Endothelial cell of umbilical vein (primary cell): Measurements from ENCODE around the gene UTRN. TPM values are rescaled to one million over a fixed set of nuclear protein-coding genes. Genes with fewer than 3 reads are reported as not detected.

Source experiments
- BruUV-seq: library from RNA; stranded (reverse); fragments of 400-500 nt; replicated peaks from 2 replicates; lab custom pipeline; 2021; lab: Mats Ljungman, UMichigan
- CTCF ChIA-PET: fragments of 300-600, 350-600 bp; sonication (Branson Sonifier 250); formaldehyde crosslinking; loops from one replicate; lab custom pipeline; 2021; ENCODE audit warnings: antibody characterized with exemption, inconsistent platforms; lab: Charles Lee
- POLR2A ChIA-PET: fragments of 300-600, 350-600 bp; sonication (Branson Sonifier 250); formaldehyde crosslinking; loops from one replicate; lab custom pipeline; 2021; ENCODE audit warnings: antibody characterized with exemption, inconsistent platforms; lab: Charles Lee
- DNase-seq: peaks from one replicate; pipeline ENCODE4 v3.0.0-alpha.2; 2011; ENCODE audit warnings: low read depth, low spot score
- FAIRE-seq: peaks from 2 replicates; lab custom pipeline; 2011; peaks lifted over from hg19 to GRCh38; lab: Jason Lieb, UNC
- H2AFZ ChIP-seq: 2 replicates; pipeline ENCODE4 v1.6.0; 2012; ENCODE audit warnings: low read depth, low read length, control low read depth, inconsistent platforms
- H3K27ac ChIP-seq: 2 replicates; pipeline ENCODE4 v1.5.1; 2011; ENCODE audit warnings: low read depth, mild to moderate bottlenecking, control low read depth, low read length, moderate library complexity; ENCODE audit not compliant: insufficient read depth
- H3K27me3 ChIP-seq, 2 experiments: 2 replicates each; pipeline versions ENCODE4 v1.6.0 to v1.6.1; 2011; ENCODE audit warnings: low read length in 2 of 2, mixed read lengths in 1 of 2; ENCODE audit not compliant: control insufficient read depth in 2 of 2, insufficient read depth in 2 of 2
- H3K36me3 ChIP-seq, 2 experiments: 2 replicates in 1 of 2; 3 replicates in 1 of 2; pipeline ENCODE4 v1.5.1; 2011; ENCODE audit warnings: low read length in 2 of 2, mild to moderate bottlenecking in 1 of 2, moderate library complexity in 1 of 2; ENCODE audit not compliant: control insufficient read depth in 2 of 2, insufficient read depth in 2 of 2; ENCODE audit errors: extremely low read depth in 1 of 2
- H3K4me1 ChIP-seq: 3 replicates; pipeline ENCODE4 v1.5.1; 2011; ENCODE audit warnings: mild to moderate bottlenecking, low read length; ENCODE audit not compliant: control insufficient read depth, insufficient read depth; ENCODE audit errors: extremely low read depth
- H3K4me2 ChIP-seq: 2 replicates; pipeline ENCODE4 v1.6.1; 2011; ENCODE audit warnings: low read length, control low read depth, mixed read lengths; ENCODE audit not compliant: insufficient read depth
- H3K4me3 ChIP-seq, 3 experiments: fragments of 200-600 bp in 1 of 3; sonication (generic), shearing (Covaris generic) in 1 of 3; replicated peaks in 1 of 3; 2 replicates each; pipeline ENCODE4 v1.5.1; 2011 to 2016; ENCODE audit warnings: control low read depth in 3 of 3, low read length in 3 of 3, mild to moderate bottlenecking in 2 of 3, inconsistent platforms in 1 of 3, low read depth in 1 of 3, moderate library complexity in 1 of 3; ENCODE audit not compliant: insufficient read depth in 1 of 3
- H3K79me2 ChIP-seq: 2 replicates; pipeline ENCODE4 v1.6.0; 2012; ENCODE audit warnings: low read length, inconsistent platforms; ENCODE audit not compliant: control insufficient read depth, insufficient read depth
- H3K9ac ChIP-seq: replicated peaks from 2 replicates; pipeline ENCODE3; 2011; ENCODE audit warnings: low read length, control low read depth; ENCODE audit not compliant: insufficient read depth; ENCODE audit errors: extremely low read depth
- H3K9me1 ChIP-seq: replicated peaks from 3 replicates; pipeline ENCODE4 v1.6.0; 2011; ENCODE audit warnings: mild to moderate bottlenecking, low read length; ENCODE audit not compliant: control insufficient read depth, insufficient read depth; ENCODE audit errors: extremely low read depth
- H3K9me3 ChIP-seq: replicated peaks from 2 replicates; pipeline ENCODE4 v1.5.1; 2012; ENCODE audit warnings: low read length, inconsistent platforms; ENCODE audit not compliant: control insufficient read depth, insufficient read depth
- H4K20me1 ChIP-seq: replicated peaks from 2 replicates; pipeline ENCODE3; 2011; ENCODE audit warnings: mild to moderate bottlenecking, low read length; ENCODE audit not compliant: control insufficient read depth, insufficient read depth; ENCODE audit errors: extremely low read depth
- CTCF ChIP-seq, 2 donors: IDR thresholded peaks; 1 replicate in 1 of 2; 2 replicates in 1 of 2; pipeline ENCODE4 v1.5.1; 2011; ENCODE audit warnings: low read length in 2 of 2, mild to moderate bottlenecking in 2 of 2, moderate library complexity in 2 of 2, control low read depth in 1 of 2, inconsistent platforms in 1 of 2, low read depth in 1 of 2; ENCODE audit not compliant: insufficient read depth in 1 of 2; ENCODE audit errors: extremely low read depth in 1 of 2
- EZH2 ChIP-seq: IDR thresholded peaks from 2 replicates; pipeline ENCODE4 v1.6.1; 2012; ENCODE audit warnings: borderline replicate concordance, low read depth, mild to moderate bottlenecking, moderate library complexity, low read length, inconsistent platforms; ENCODE audit not compliant: severe bottlenecking
- FOS ChIP-seq: IDR thresholded peaks from 2 replicates; pipeline ENCODE4 v1.6.1; 2011; ENCODE audit warnings: mild to moderate bottlenecking, low read length, moderate library complexity, borderline replicate concordance; ENCODE audit not compliant: insufficient read depth
- GATA2 ChIP-seq: IDR thresholded peaks from 2 replicates; pipeline ENCODE4 v1.7.0; 2011; ENCODE audit warnings: low read depth, mild to moderate bottlenecking, moderate library complexity, mixed read lengths, low read length; ENCODE audit not compliant: insufficient read length, insufficient read depth
- JUN ChIP-seq: IDR thresholded peaks from 2 replicates; pipeline ENCODE4 v1.6.1; 2011; ENCODE audit warnings: borderline replicate concordance, low read depth; ENCODE audit not compliant: insufficient read length, insufficient read depth
- MYC ChIP-seq: IDR thresholded peaks from one replicate; pipeline ENCODE4 v1.6.1; 2011; ENCODE audit warnings: mild to moderate bottlenecking, low read depth, low read length
- POLR2A ChIP-seq: IDR thresholded peaks from 2 replicates; pipeline ENCODE4 v1.6.1; 2012; ENCODE audit warnings: low read depth, mild to moderate bottlenecking, control low read depth, low read length
- POLR2AphosphoS5 ChIP-seq: IDR thresholded peaks from 2 replicates; pipeline ENCODE4 v1.6.1; 2012; ENCODE audit warnings: low read depth, mild to moderate bottlenecking, control low read depth, low read length, moderate library complexity; ENCODE audit not compliant: insufficient read depth
- dilution Hi-C: fragments of 300-500 bp; cut with MboI; formaldehyde crosslinking; loops from one replicate; pipeline ENCODE4 v1.15.0; 2019; ENCODE audit warnings: low sequenced_read_pairs; ENCODE audit not compliant: extremely low pct_ligation_motif_present
- intact Hi-C: fragments of 100-400 bp; cut with micrococcal nuclease; formaldehyde crosslinking; loops from one replicate; pipeline ENCODE4 v1.10.0; 2022
- polyA plus RNA-seq, 4 experiments: library from polyadenylated mRNA; depleted of rRNA in 3 of 4; stranded (reverse) in 3 of 4; unstranded in 1 of 4; fragments of >200 nt; gene quantifications; 2 replicates each; pipeline versions ENCODE4 v1.2.1 to v1.2.3, GENCODE V29; 2011 to 2012; ENCODE audit warnings: missing spikeins in 1 of 4
- total RNA-seq: library from RNA; stranded (reverse); gene quantifications from 2 replicates; pipeline ENCODE4 v1.2.3, GENCODE V29; 2021
- TF ChIP-seq, protein P1 (sequence below): IDR thresholded peaks from 2 replicates; pipeline ENCODE4 v1.6.1; 2011; ENCODE audit not compliant: insufficient read depth, insufficient read length

The UTRN gene
- total and polyA plus RNA-seq, 2 donors (not counting 3 experiments of a cell fraction or from before 2014, with no cell fraction given): 37.4 to 224 TPM

GRCh38 chr6:144298194-144298593 lies 13.1 kb downstream of the UTRN start:
- Histone ChIP-seq H3K4me2 (no peak overlapping the region), H3K36me3 (peaks cover 2 to 11% of the 10 kb centered on the region in 2 experiments), H3K4me1 (peaks cover 16% of the 10 kb centered on the region), H4K20me1 (no peaks in the 10 kb centered on the region), H2AFZ (no peak overlapping the region), H3K9ac (no peak overlapping the region), H3K4me3 (no peak overlapping the region), H3K9me3 (no peaks in the 10 kb centered on the region), H3K79me2 (peaks cover 25% of the 10 kb centered on the region), H3K27me3 (no peaks in the 10 kb centered on the region), H3K9me1 (no peaks in the 10 kb centered on the region), H3K27ac (no peak overlapping the region)
- ChIA-PET POLR2A (no interaction called here), CTCF (interaction anchor here (1.6 kb wide), 1 partner anchor 17 kb away, joined by 5 read pairs; no protein-coding TSS in a partner anchor)
- BruUV-seq: no TSS peak
- intact Hi-C loops: no loop called here
- DNase-seq (no peak), FAIRE-seq (no peak)
- dilution Hi-C loops: no loop called here
- TF ChIP-seq, protein P1, sequence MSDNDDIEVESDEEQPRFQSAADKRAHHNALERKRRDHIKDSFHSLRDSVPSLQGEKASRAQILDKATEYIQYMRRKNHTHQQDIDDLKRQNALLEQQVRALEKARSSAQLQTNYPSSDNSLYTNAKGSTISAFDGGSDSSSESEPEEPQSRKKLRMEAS: no peak
- TF ChIP-seq CTCF (IDR thresholded peaks at IDR 0.05; ENCODE audit: extremely low read depth in 1 of 2, insufficient read depth in 1 of 2, low read depth in 1 of 2, low read length in 2 of 2) (no peak), FOS (no peak), POLR2AphosphoS5 (no peak), JUN (no peak), MYC (no peak), EZH2 (no peak), POLR2A (no peak), GATA2 (no peak)
